ENCODE data around the gene CCNY.

GRCh38 chr10:35329520-35329919 lies 6.8 kb upstream of the CCNY start:
- TF ChIP-seq CTCF (IDR thresholded peaks at IDR 0.05): no peak
- no peak for TF ChIP-seq ZFX (IDR thresholded peaks at IDR 0.05; ENCODE audit: borderline replicate concordance)
